ENCODE results near the gene SPRR1A. TPM values are rescaled to one million over a fixed set of nuclear protein-coding genes. Genes with fewer than 3 reads are reported as not detected.
A peak's percentile ranks its signal among the peaks of the same experiment; 100 is the strongest.
"Not testable (repeated sequence)": the region's sequence is repeated elsewhere in the genome, so short reads cannot be mapped to it uniquely, and the experiment has no call there.

Gene SPRR1A
- total RNA-seq, 1 donor from 2014 or later: not detected

GRCh38 chr1:152997901-152998300, 14.0 kb downstream of the SPRR1A start:
- no peaks in the 10 kb centered on the region for H3K27me3 ChIP-seq (ENCODE audit: control insufficient read depth, insufficient read depth, low read length)
- no peak for TF ChIP-seq CTCF (IDR thresholded peaks at IDR 0.05; ENCODE audit: insufficient read depth, low read length, severe bottlenecking)
- no peaks in the 10 kb centered on the region for H3K36me3 ChIP-seq (ENCODE audit: control insufficient read depth, insufficient read depth, low read length)
- FAIRE-seq (no peak), DNase-seq (ENCODE audit: low read depth) (no peak)
- no peak overlapping the region for H3K4me3 ChIP-seq (ENCODE audit: low read depth, low read length)

GRCh38 chr1:152998476-152998875, 14.6 kb downstream of the SPRR1A start:
- Histone ChIP-seq H3K36me3 (ENCODE audit: control insufficient read depth, insufficient read depth, low read length) (no peaks in the 10 kb centered on the region), H3K4me3 (ENCODE audit: low read depth, low read length) (no peak overlapping the region), H3K27me3 (ENCODE audit: control insufficient read depth, insufficient read depth, low read length) (no peaks in the 10 kb centered on the region)
- no peak for TF ChIP-seq CTCF (IDR thresholded peaks at IDR 0.05; ENCODE audit: insufficient read depth, low read length, severe bottlenecking)
- FAIRE-seq: peak; percentile 13
- no peak for DNase-seq (ENCODE audit: low read depth)

DNA sequence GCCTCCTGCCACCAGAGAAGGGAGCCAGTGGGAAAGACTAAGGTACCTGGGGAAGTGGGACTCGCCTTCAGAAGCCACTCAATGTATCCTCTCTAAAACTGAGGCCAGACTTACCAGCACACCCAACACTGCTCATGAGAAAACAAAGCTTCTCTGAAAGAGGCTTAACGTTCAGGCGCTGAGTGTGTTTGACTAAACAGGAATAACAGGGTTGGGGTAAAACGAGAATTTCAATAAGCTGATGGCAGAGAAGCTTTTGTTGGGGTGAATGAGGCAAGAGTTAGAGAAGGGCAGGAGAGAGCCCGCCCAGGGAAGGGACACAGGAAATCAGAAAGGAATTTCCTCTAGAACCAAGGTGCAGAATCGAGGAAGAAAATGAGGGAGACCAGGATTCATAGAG, 15.9 kb downstream of the SPRR1A start:
- no peaks in the 10 kb centered on the region for H3K36me3 ChIP-seq (ENCODE audit: control insufficient read depth, insufficient read depth, low read length)
- FAIRE-seq: peak; percentile 83
- no peak for TF ChIP-seq CTCF (IDR thresholded peaks at IDR 0.05; ENCODE audit: insufficient read depth, low read length, severe bottlenecking)
- peak; percentile 42 for DNase-seq (ENCODE audit: low read depth)
- no peaks in the 10 kb centered on the region for H3K27me3 ChIP-seq (ENCODE audit: control insufficient read depth, insufficient read depth, low read length)
- H3K4me3 ChIP-seq (ENCODE audit: low read depth, low read length): no peak overlapping the region

DNA sequence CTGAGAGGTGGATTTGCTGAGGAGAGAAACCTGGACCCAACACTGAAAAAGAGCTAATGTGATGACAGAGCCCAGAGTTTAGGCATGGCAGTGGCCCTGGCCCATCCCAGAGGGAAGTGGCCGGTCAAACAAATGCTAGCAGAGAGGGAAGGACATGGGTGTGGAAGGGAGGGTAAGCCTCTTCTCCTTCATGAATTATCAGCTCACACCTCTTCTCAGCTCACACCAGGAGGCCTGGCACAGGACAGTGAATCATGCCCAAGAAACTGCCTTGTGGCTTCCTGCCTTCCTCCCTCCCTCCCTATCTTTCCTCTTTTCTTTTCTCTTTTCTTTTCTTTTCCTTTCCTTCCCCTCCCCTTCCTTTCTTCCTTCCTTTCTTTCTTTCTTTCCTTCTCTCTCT, 16.4 kb downstream of the SPRR1A start:
- H3K27me3 ChIP-seq (ENCODE audit: control insufficient read depth, insufficient read depth, low read length): no peaks in the 10 kb centered on the region
- no peak for TF ChIP-seq CTCF (IDR thresholded peaks at IDR 0.05; ENCODE audit: insufficient read depth, low read length, severe bottlenecking)
- no peaks in the 10 kb centered on the region for H3K36me3 ChIP-seq (ENCODE audit: control insufficient read depth, insufficient read depth, low read length)
- no peak overlapping the region for H3K4me3 ChIP-seq (ENCODE audit: low read depth, low read length)
- DNase-seq (ENCODE audit: low read depth) (peak; percentile 51), FAIRE-seq (peak; percentile 64)

GRCh38 chr1:153001382-153001781, 17.5 kb downstream of the SPRR1A start, which contains the start of gene SPRR3:
Gene SPRR3, plus strand, starts transcription at chr1:153001749. Its CDS starts 1,272 bp downstream, at chr1:153003021.
- H3K27me3 ChIP-seq (ENCODE audit: control insufficient read depth, insufficient read depth, low read length): no peaks in the 10 kb centered on the region
- no peak within 1 kb of the TSS for H3K4me3 ChIP-seq (ENCODE audit: low read depth, low read length)
- TF ChIP-seq CTCF (IDR thresholded peaks at IDR 0.05; ENCODE audit: insufficient read depth, low read length, severe bottlenecking): no peak
- DNase-seq (ENCODE audit: low read depth) (no peak), FAIRE-seq (no peak)
- no peaks in the 10 kb centered on the region for H3K36me3 ChIP-seq (ENCODE audit: control insufficient read depth, insufficient read depth, low read length)

GRCh38 chr1:153011235-153011758, 27.4 kb downstream of the SPRR1A start:
- not testable (repeated sequence) for H3K36me3 ChIP-seq (ENCODE audit: control insufficient read depth, insufficient read depth, low read length); FAIRE-seq; H3K4me3 ChIP-seq (ENCODE audit: low read depth, low read length); H3K27me3 ChIP-seq (ENCODE audit: control insufficient read depth, insufficient read depth, low read length); DNase-seq (ENCODE audit: low read depth)

DNA sequence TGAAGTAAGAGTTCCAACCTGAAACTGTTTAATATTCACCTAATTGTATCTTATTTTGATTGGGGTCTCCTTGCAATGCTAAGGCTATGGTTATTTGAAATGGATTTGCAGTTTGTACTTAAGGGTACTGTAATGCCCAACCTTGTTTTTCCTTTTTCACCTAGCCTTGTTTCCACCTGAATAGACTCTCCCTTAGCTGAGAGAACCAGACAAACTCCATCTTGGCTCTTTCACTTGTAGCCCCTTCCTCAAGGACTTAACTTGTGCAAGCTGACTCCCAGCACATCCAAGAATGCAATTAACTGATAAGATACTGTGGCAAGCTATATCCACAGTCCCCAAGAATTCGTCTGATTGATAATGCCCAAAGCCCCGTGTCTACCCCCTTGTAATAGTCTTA, 37.9 kb downstream of the SPRR1A start:
- FAIRE-seq; H3K27me3 ChIP-seq (ENCODE audit: control insufficient read depth, insufficient read depth, low read length): not testable (repeated sequence)

DNA sequence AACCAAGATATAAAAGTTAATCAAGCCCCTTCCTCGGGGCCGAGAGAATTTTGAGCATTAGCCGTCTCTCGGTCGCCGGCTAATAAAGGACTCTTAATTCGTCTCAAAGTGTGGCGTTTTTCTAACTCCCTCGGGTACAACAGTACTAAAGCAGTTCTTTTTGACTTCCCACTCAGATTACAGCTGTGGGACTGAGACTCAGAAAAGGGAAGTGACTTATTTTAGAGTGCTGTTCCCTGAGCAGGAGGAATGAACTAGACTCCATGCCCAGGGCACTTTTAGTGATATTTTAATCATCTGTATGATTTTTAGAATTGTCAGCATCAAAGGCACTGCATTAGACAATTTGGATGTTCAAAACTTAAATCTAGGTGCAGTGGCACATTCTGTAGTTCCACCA, 38.5 kb downstream of the SPRR1A start:
- not testable (repeated sequence) for FAIRE-seq; DNase-seq (ENCODE audit: low read depth); H3K4me3 ChIP-seq (ENCODE audit: low read depth, low read length); H3K27me3 ChIP-seq (ENCODE audit: control insufficient read depth, insufficient read depth, low read length); H3K36me3 ChIP-seq (ENCODE audit: control insufficient read depth, insufficient read depth, low read length)

More for the DNA sequence above, 37.9 kb downstream of the SPRR1A start:
- H3K4me3 ChIP-seq (ENCODE audit: low read depth, low read length); DNase-seq (ENCODE audit: low read depth); H3K36me3 ChIP-seq (ENCODE audit: control insufficient read depth, insufficient read depth, low read length): not testable (repeated sequence)
